Activated CD8-positive, alpha-beta memory T cell treated with anti-CD3 and anti-CD28 coated beads for 48 hours (primary cell): ENCODE results near the gene NUP98.
"Not testable (repeated sequence)": the region's sequence is repeated elsewhere in the genome, so short reads cannot be mapped to it uniquely, and the experiment has no call there.

Source experiments
- DNase-seq, 3 experiments: peaks; one replicate each; pipeline ENCODE4 v3.0.0-alpha.2; 2020; ENCODE audit warnings: low read depth in 2 of 3, low spot score in 2 of 3

The NUP98 gene

GRCh38 chr11:3802011-3802790, 4.8 kb upstream of the NUP98 start:
- DNase-seq, result no peak

DNA sequence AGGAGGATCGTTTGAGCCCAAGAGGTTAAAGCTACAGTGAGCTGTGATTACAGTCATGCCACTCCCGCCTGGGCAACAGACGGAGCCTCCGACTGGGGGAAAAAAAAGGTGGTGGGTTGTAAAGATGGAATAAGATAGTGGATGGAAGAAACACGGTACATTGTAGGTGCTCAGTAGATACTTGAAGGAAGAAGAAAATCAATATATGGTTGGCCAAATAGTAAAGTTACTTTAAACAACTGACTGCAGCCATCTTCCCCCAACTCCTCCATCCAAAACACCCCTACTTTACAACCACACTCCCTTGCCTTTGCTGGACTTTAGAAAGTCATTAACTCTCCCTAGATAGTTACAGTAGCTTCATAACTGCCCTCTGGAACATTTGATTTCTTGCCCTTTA, 2.5 kb upstream of the NUP98 start:
- no peak for DNase-seq

DNA sequence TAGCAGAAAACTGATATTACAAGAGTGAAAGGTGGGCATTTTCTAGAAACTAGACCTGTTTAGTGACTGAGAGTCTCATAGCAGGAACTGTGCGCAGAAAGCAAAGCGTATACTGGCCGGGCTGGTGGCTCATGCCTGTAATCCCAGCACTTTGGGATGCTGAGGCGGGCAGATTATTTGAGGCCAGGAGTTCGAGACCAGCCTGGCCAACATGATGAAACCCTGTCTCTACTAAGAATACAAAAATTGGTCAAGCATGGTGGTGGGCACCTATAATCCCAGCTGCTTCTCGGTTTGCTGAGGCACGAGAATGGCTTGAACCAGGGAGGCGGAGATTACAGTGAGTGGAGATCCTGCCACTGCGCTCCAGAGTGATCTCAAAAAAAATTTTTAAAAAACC, 1.8 kb upstream of the NUP98 start:
- DNase-seq, result no peak

GRCh38 chr11:3796801-3797328, 489 bp downstream of the NUP98 start:
- no peak for DNase-seq

GRCh38 chr11:3796346-3796745, 1.0 kb downstream of the NUP98 start:
- DNase-seq, result no peak

DNA sequence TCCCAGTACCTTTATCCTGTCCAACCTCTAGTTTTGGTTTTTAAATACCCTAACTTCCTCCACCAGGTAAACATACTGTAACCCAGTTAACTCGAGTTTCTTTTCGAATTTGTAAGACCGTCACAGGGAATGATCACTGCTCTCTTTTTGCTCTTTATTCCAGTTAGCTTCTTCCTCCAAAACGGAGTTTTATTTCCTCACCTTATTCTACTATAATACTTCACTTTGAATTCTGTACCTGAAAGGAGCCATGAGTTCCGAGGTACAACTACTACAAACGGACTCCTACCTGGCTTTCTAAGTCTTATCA, 1.4 kb downstream of the NUP98 start:
- DNase-seq, result no peak

GRCh38 chr11:3795131-3796001, 2.0 kb downstream of the NUP98 start:
- no peak for DNase-seq

- not testable (repeated sequence) for DNase-seq
Observed at GRCh38 chr11:3794387-3794786, 3.0 kb downstream of the NUP98 start.

DNA sequence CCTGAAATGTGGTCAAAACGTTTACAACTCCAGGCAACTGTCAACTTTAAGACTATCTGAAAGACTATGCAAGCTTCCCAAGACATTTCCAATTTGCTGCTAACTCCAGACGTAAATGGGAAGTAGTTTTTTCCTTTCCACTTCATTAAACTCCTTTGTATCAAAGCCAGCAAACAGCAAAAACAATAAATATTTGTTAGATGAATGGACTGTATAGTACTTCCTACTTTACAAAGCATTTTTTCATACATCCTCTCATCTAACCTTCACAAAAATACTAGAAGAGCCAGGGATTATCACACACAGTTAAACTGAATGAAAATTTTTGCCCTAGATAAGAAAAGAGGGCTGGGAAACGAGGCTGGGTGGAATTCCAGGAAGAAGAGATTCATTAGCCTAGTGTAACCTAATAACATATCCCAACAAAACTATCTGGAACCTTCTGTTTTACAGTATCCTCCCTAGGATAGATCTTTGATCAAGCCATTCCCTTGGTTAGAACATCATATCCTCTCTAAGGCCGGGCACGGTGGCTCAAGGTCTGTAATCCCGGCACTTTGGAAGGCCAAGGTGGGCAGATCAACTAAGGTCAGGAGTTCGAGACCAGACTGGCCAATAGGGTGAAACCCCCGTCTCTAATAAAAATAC, 10.4 kb downstream of the NUP98 start:
- DNase-seq, result no peak

DNA sequence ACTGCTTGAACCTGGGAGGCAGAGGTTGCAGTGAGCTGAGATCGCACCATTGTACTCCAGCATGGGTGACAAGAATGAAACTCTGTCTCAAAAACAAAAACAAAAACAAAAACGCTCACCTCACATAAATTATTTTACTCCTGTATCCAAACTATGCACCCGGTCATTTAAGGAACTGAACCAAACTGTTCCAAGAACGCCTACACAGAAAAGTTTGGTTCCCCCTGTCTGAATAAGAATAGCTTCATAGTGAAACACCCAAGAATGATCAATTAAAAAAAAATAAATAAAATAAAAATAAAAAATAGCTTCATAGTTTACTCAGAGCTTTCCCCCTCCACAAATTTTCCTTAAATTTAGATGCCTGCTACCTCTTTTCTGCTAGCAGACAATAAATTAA, 13.7 kb downstream of the NUP98 start:
- DNase-seq, result no peak

DNA sequence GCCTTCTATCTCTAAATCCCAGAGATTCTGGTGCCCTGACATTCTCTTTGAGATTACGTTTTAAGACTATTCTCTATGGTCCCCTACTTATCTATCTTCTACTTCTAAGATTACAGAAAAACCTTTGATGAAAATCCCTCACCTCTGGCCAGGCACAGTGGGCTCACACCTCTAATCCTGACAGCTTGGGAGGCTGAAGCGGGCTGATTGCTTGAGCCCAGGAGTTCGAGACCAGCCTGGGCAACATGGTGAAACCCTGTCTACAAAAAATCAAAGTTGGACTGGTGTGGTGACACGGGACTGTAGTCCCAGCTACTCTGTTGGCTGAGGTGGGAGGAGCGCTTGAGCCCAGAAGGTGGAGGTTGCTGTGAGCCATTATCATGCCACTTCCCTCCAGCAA, 14.4 kb downstream of the NUP98 start:
- DNase-seq, result no peak

DNA sequence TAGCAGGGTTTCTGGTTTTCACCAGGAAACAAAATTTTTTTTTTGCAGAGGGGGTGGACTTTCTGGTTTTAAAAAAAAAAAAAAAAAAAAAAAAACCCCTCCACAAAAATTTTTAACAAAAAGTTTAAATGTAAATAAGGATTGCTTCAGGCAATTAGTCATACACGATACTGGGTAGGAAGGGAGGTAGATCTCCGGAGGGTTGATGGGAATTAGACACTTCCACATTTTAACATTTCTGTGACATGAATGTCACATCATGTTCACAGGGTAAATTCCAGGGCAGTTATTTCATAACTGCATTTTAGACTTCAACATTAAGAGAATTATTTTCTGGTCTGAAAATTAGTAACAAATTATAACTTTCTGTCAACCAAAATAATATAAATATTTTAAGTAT, 15.9 kb downstream of the NUP98 start:
- no peak for DNase-seq

DNA sequence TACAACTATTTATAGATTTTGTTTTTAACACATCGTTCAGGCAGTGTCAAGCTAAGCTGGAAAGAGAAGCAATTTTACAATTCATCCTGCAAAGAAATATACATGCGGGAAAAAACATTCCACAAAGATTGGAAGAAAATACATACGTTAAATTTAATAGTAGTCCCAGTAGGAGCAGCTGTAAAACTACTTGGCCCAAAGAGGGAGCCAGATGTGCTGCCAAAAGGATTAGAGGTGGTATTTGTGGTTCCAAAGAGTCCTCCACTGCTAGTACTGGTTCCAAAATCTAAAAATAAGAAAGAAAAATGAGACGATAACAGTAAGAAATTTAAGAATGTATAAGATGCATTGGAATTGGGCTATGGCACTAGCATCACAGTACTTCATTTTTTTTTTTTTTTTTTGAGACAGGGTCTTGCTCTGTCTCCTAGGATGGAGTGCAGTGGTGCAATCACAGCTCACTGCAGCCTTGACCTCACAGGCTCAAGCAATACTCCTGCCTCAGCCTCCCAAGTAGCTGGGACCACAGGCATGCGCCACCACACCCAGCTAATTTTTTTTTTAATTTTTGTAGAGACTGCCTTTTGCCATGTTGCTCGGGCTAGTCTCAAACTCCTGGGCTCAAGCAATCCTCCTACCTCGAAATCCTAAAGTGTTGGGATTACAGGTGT, 21.5 kb downstream of the NUP98 start:
- DNase-seq, result no peak

GRCh38 chr11:3773180-3773579, 24.2 kb downstream of the NUP98 start:
- DNase-seq, result no peak

- no peak for DNase-seq
Observed at GRCh38 chr11:3767536-3767935, 29.8 kb downstream of the NUP98 start.

DNA sequence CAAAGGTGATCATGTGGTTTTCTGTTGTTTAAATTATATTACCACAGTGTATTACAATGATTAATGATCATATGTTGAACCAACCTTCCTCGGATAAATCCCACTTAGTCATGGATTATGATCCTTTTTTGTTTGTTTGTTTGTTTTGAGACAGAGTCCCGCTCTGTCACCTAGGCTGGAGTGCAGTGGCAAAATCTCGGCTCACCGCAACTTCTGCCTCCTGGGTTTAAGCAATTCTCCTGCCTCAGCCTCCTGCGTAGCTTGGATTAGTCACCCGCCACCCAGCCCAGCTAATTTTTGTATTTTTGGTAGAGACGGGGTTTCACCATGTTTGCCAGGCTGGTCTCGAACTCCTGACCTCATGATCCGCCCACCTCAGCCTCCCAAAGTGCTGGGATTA, 30.5 kb downstream of the NUP98 start:
- not testable (repeated sequence) for DNase-seq

- DNase-seq, result no peak
Observed at GRCh38 chr11:3764266-3764665, 33.1 kb downstream of the NUP98 start.

GRCh38 chr11:3755151-3755550, 42.2 kb downstream of the NUP98 start:
- no peak for DNase-seq

- DNase-seq, result no peak
Observed at GRCh38 chr11:3753110-3753509, 44.2 kb downstream of the NUP98 start.

DNA sequence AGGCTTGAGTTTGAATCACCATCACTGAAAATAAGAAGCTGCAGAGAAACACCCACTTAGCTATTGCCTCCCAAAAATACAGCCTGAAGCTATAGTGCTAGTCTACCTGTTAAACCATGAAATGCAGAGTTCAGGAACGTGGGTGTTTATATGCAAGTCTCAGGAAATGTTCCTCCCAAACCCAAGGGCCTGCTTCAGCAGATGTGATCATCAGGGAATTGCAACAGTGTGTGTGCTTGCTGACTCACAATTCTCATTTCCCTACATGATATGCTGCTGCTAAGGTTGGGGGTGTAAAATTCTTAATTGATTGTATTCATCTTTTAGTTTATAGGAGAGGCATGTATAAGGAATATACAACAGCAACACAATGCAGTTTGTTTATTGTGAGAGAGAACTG, 49.6 kb downstream of the NUP98 start:
- DNase-seq, result no peak

DNA sequence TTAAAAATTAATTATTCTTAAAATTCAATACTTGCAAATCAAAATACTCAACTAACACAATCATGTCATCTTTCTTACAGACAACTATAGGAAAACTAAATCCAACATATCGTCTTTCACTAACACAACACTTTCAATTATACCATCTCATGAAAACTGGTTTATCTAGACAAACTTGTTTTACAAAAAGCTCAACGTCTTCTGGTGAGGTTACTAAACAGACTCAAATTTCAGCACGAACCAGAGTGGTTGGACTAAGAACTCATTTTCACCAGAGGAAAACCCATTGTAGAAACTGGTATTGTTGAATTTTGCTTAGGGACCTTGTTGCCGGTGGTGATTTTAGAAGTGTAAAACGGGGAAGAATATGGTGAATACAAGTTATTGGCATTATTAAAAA, 52.2 kb downstream of the NUP98 start:
- no peak for DNase-seq
